ENCODE measurements around the gene PRPF40A. TPM values are rescaled to one million over a fixed set of nuclear protein-coding genes. Genes with fewer than 3 reads are reported as not detected.

Gene PRPF40A
- total RNA-seq, 1 donor from 2014 or later, result 132 TPM

DNA sequence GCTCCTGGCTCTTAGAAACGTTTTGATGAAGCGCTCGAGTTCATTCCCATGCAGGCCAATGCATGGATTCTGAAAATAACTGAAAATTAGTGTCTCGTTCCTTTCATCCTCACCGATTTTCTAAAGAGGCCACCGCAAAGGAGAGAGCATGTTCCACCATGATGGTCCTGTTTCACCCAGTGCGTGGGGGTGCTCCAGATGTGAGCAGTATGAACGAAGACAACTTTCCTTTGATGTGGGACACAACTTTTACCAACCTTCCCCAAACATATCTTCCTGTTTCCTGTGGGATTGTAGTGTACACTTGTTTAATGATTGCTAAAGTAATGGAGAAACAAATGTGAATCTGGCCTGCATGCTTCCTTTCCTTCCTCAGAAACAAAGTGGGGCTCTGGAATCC, 114.5 kb downstream of the PRPF40A start:
- H3K4me3 ChIP-seq (ENCODE audit: low read depth, low read length), result no peak overlapping the region
- DNase-seq (ENCODE audit: low read depth), result no peak
- TF ChIP-seq, protein P1, sequence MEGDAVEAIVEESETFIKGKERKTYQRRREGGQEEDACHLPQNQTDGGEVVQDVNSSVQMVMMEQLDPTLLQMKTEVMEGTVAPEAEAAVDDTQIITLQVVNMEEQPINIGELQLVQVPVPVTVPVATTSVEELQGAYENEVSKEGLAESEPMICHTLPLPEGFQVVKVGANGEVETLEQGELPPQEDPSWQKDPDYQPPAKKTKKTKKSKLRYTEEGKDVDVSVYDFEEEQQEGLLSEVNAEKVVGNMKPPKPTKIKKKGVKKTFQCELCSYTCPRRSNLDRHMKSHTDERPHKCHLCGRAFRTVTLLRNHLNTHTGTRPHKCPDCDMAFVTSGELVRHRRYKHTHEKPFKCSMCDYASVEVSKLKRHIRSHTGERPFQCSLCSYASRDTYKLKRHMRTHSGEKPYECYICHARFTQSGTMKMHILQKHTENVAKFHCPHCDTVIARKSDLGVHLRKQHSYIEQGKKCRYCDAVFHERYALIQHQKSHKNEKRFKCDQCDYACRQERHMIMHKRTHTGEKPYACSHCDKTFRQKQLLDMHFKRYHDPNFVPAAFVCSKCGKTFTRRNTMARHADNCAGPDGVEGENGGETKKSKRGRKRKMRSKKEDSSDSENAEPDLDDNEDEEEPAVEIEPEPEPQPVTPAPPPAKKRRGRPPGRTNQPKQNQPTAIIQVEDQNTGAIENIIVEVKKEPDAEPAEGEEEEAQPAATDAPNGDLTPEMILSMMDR (conservative IDR thresholded peaks at IDR 0.05; ENCODE audit: low read depth, low read length), result no peak

Other genes starting within 250 kb of the PRPF40A start
- gene ARL6IP6, start 1.2 kb upstream of the PRPF40A start, total RNA-seq, result 69.3 and 83.9 TPM in 2 replicates